Neural cell (in vitro differentiated cells): ENCODE data around the gene HTRA2. TPM values are rescaled to one million over a fixed set of nuclear protein-coding genes. Genes with fewer than 3 reads are reported as not detected.

Experiments
- H2AFZ ChIP-seq: fragments of 200-600, 300-800 bp; sonication (generic), shearing (Covaris generic); 2 replicates; pipeline ENCODE4 v1.6.0; 2014; ENCODE audit warnings: low read depth, mild to moderate bottlenecking, antibody characterized with exemption, low read length, moderate library complexity
- H3F3A ChIP-seq: fragments of 200-600 bp; shearing (Covaris generic); 2 replicates; pipeline ENCODE4 v1.6.1; 2016; ENCODE audit warnings: mild to moderate bottlenecking, moderate library complexity, mixed read lengths, antibody characterized with exemption, low read length; ENCODE audit not compliant: insufficient read depth, poor library complexity, severe bottlenecking
- H3K27ac ChIP-seq: fragments of 200-600, 300-800 bp; sonication (generic), shearing (Covaris generic); 2 replicates; pipeline ENCODE4 v1.5.1; 2014; ENCODE audit warnings: mild to moderate bottlenecking, low read length, moderate library complexity
- H3K27me3 ChIP-seq: fragments of 300-800, 200-600 bp; sonication (generic), shearing (Covaris generic); 2 replicates; pipeline ENCODE4 v1.6.0; 2014; ENCODE audit warnings: mild to moderate bottlenecking, low read depth, low read length, moderate library complexity; ENCODE audit not compliant: insufficient read depth
- H3K36me3 ChIP-seq: fragments of 300-800, 200-600 bp; sonication (generic), shearing (Covaris generic); 2 replicates; pipeline ENCODE4 v1.5.1; 2014; ENCODE audit warnings: mild to moderate bottlenecking, antibody characterized with exemption, low read length, moderate library complexity; ENCODE audit not compliant: insufficient read depth
- H3K4me2 ChIP-seq: fragments of 300-800, 200-600 bp; sonication (generic), shearing (Covaris generic); 2 replicates; pipeline ENCODE4 v1.6.0; 2014; ENCODE audit warnings: mild to moderate bottlenecking, low read length
- H3K4me3 ChIP-seq: fragments of 300-800, 200-600 bp; sonication (generic), shearing (Covaris generic); 2 replicates; pipeline ENCODE4 v1.5.1; 2014; ENCODE audit warnings: mild to moderate bottlenecking, low read length, moderate library complexity
- H3K79me2 ChIP-seq: fragments of 200-600 bp; shearing (Covaris generic); replicated peaks from 2 replicates; pipeline ENCODE4 v1.6.0; 2014; ENCODE audit warnings: mild to moderate bottlenecking, low read length, moderate library complexity; ENCODE audit not compliant: insufficient read depth
- H3K9ac ChIP-seq: fragments of 300-800, 200-600 bp; sonication (generic), shearing (Covaris generic); 2 replicates; pipeline ENCODE4 v1.6.1; 2016; ENCODE audit warnings: mild to moderate bottlenecking, low read length, mixed read lengths
- H3K9me2 ChIP-seq: fragments of 200-600 bp; shearing (Covaris generic); 2 replicates; pipeline ENCODE4 v1.6.1; 2016; ENCODE audit warnings: mild to moderate bottlenecking, low read length, mixed read lengths; ENCODE audit not compliant: insufficient read depth
- H3K9me3 ChIP-seq: fragments of 200-600, 300-800 bp; sonication (generic), shearing (Covaris generic); 2 replicates; pipeline ENCODE4 v1.6.1; 2016; ENCODE audit warnings: mild to moderate bottlenecking, mixed run types, low read length, moderate library complexity, mixed read lengths
- H4K20me1 ChIP-seq: fragments of 200-600 bp; shearing (Covaris generic); 2 replicates; pipeline ENCODE4 v1.6.1; 2016; ENCODE audit warnings: mild to moderate bottlenecking, mixed run types; ENCODE audit not compliant: insufficient read depth
- CTCF ChIP-seq: fragments of 450-650 bp; IDR thresholded peaks from 2 replicates; pipeline ENCODE4 v1.5.1; 2014; ENCODE audit warnings: antibody characterized with exemption, mild to moderate bottlenecking, moderate library complexity; ENCODE audit not compliant: poor library complexity, severe bottlenecking
- EP300 ChIP-seq: fragments of 450-650 bp; conservative IDR thresholded peaks from 2 replicates; pipeline ENCODE4 v1.6.1; 2014; ENCODE audit warnings: antibody characterized with exemption, mild to moderate bottlenecking, moderate library complexity; ENCODE audit not compliant: poor library complexity, severe bottlenecking
- EZH2 ChIP-seq: fragments of 200-600, 300-800 bp; shearing (Covaris generic), sonication (generic); IDR thresholded peaks from 2 replicates; pipeline ENCODE4 v1.6.1; 2014; ENCODE audit warnings: antibody characterized with exemption, low read length, borderline replicate concordance, mild to moderate bottlenecking; ENCODE audit not compliant: insufficient read depth, poor library complexity, severe bottlenecking
- MXI1 ChIP-seq: fragments of 450-650 bp; conservative IDR thresholded peaks from 2 replicates; pipeline ENCODE4 v1.6.1; 2014; ENCODE audit warnings: antibody characterized with exemption, mild to moderate bottlenecking; ENCODE audit not compliant: poor library complexity, severe bottlenecking
- POLR2AphosphoS5 ChIP-seq: IDR thresholded peaks from 2 replicates; pipeline ENCODE4 v1.6.1; 2012
- RAD21 ChIP-seq: fragments of 450-650 bp; conservative IDR thresholded peaks from 2 replicates; pipeline ENCODE4 v1.6.1; 2014; ENCODE audit warnings: antibody characterized with exemption, mild to moderate bottlenecking, moderate library complexity
- REST ChIP-seq: IDR thresholded peaks from 2 replicates; pipeline ENCODE4 v1.6.1; 2012; ENCODE audit warnings: borderline replicate concordance
- SMC3 ChIP-seq: fragments of 450-650 bp; conservative IDR thresholded peaks from 2 replicates; pipeline ENCODE4 v1.6.1; 2014; ENCODE audit warnings: antibody characterized with exemption, mild to moderate bottlenecking, moderate library complexity; ENCODE audit not compliant: poor library complexity
- TAF1 ChIP-seq: IDR thresholded peaks from 2 replicates; pipeline ENCODE4 v1.6.1; 2012; ENCODE audit warnings: low read depth
- polyA plus RNA-seq: library from polyadenylated mRNA; depleted of rRNA; stranded (reverse); fragments of >200 nt; gene quantifications from 2 replicates; pipeline ENCODE4 v1.2.3, GENCODE V29; 2014

HTRA2 gene
- polyA plus RNA-seq, 1 donor from 2014 or later: 126 TPM

GRCh38 chr2:74572178-74572925 lies 42.6 kb downstream of the HTRA2 start:
- H3K36me3 ChIP-seq: no peaks in the 10 kb centered on the region
- no peak overlapping the region for H3K4me2 ChIP-seq
- no peaks in the 10 kb centered on the region for H4K20me1 ChIP-seq
- no peak overlapping the region for H3K4me3 ChIP-seq
- H3K27ac ChIP-seq: no peak overlapping the region
- TF ChIP-seq REST (no peak), POLR2AphosphoS5 (no peak), TAF1 (no peak), EP300 (no peak), CTCF (no peak), RAD21 (no peak), SMC3 (no peak), MXI1 (no peak), EZH2 (no peak)
- H3K79me2 ChIP-seq: no peaks in the 10 kb centered on the region
- no peaks in the 10 kb centered on the region for H3K27me3 ChIP-seq
- no peaks in the 10 kb centered on the region for H3K9me2 ChIP-seq
- no peak overlapping the region for H2AFZ ChIP-seq
- no peaks in the 10 kb centered on the region for H3K9me3 ChIP-seq
- H3K9ac ChIP-seq: no peak overlapping the region
- no peaks in the 10 kb centered on the region for H3F3A ChIP-seq

GRCh38 chr2:74573747-74574562 lies 44.2 kb downstream of the HTRA2 start:
- Histone ChIP-seq H3K79me2 (no peaks in the 10 kb centered on the region), H3K9me2 (no peaks in the 10 kb centered on the region), H3K27me3 (no peaks in the 10 kb centered on the region), H2AFZ (no peak overlapping the region), H3K9ac (no peak overlapping the region), H3K9me3 (no peaks in the 10 kb centered on the region), H3K27ac (no peak overlapping the region), H3F3A (no peaks in the 10 kb centered on the region), H3K4me3 (no peak overlapping the region), H3K36me3 (no peaks in the 10 kb centered on the region), H4K20me1 (no peaks in the 10 kb centered on the region), H3K4me2 (no peak overlapping the region)
- TF ChIP-seq RAD21 (no peak), TAF1 (no peak), SMC3 (no peak), MXI1 (no peak), REST (no peak), EZH2 (no peak), POLR2AphosphoS5 (no peak), EP300 (no peak), CTCF (no peak)
